Upper lobe of left lung (tissue), 4 donors: ENCODE results near the gene PRCC.

ENCODE experiments used
- CTCF ChIP-seq, 6 experiments: fragments of 450-650 bp in 4 of 6; fragments of 200-600 bp in 2 of 6; sonication (generic) in 2 of 6; IDR thresholded peaks; one replicate each; pipeline ENCODE4 v1.5.1; 2016 to 2019; ENCODE audit warnings: antibody characterized with exemption in 6 of 6
- EP300 ChIP-seq, 4 donors: sonication (generic); formaldehyde crosslinking; IDR thresholded peaks; one replicate each; pipeline ENCODE4 v1.5.1; 2017; ENCODE audit warnings: antibody characterized with exemption in 4 of 4, control low read depth in 2 of 4
- POLR2A ChIP-seq, 4 donors: fragments of 450-650 bp; IDR thresholded peaks; one replicate each; pipeline ENCODE4 v1.5.1; 2016 to 2017; ENCODE audit warnings: antibody characterized with exemption in 4 of 4, mild to moderate bottlenecking in 2 of 4

GRCh38 chr1:156845953-156846545, 78.7 kb downstream of the PRCC start:
- TF ChIP-seq CTCF (IDR thresholded peaks at IDR 0.05) = no peak
- TF ChIP-seq POLR2A (IDR thresholded peaks at IDR 0.05) = no peak
- TF ChIP-seq EP300 (IDR thresholded peaks at IDR 0.05) = no peak
